ENCODE results near the gene THOC6. TPM values are rescaled to one million over a fixed set of nuclear protein-coding genes. Genes with fewer than 3 reads are reported as not detected.

Gene THOC6
- total RNA-seq, 1 donor from 2014 or later, result 31.4 TPM

GRCh38 chr16:3017794-3018506 is 5.9 kb upstream of the THOC6 start, which contains the start of gene CLDN6:
Gene CLDN6, minus strand, starts transcription at chr16:3018183. Its CDS starts 2,162 bp downstream, at chr16:3016021.
- no peak within 1 kb of the TSS for H3K27ac ChIP-seq
- peaks cover 35% of the 10 kb centered on the region for H3K4me1 ChIP-seq
- no peaks in the 10 kb centered on the region for H3K9me3 ChIP-seq
- intact Hi-C loops (cut with DNase I), result no loop called here
- no peaks in the 10 kb centered on the region for H3K36me3 ChIP-seq
- peak; percentile 30 for TF ChIP-seq CTCF (IDR thresholded peaks at IDR 0.05)
- no peak for DNase-seq
- ATAC-seq, result no peak
- H3K27me3 ChIP-seq, result peaks cover 19% of the 10 kb centered on the region
- H3K4me3 ChIP-seq, result no peak within 1 kb of the TSS

GRCh38 chr16:3019594-3020246 is 4.1 kb upstream of the THOC6 start:
- no peak for TF ChIP-seq CTCF (IDR thresholded peaks at IDR 0.05)
- intact Hi-C loops (cut with DNase I), result no loop called here
- no peak for ATAC-seq
- DNase-seq, result no peak
- H3K4me3 ChIP-seq, result peak overlapping the region; percentile 68
- H3K9me3 ChIP-seq, result no peaks in the 10 kb centered on the region
- peaks cover 12% of the 10 kb centered on the region for H3K27me3 ChIP-seq
- H3K36me3 ChIP-seq, result no peaks in the 10 kb centered on the region
- H3K27ac ChIP-seq, result no peak overlapping the region
- peaks cover 45% of the 10 kb centered on the region for H3K4me1 ChIP-seq

GRCh38 chr16:3020247-3020603 is 3.6 kb upstream of the THOC6 start, which contains the start of gene TNFRSF12A:
Gene TNFRSF12A, plus strand, starts transcription at chr16:3020368. Its CDS starts 30 bp downstream, at chr16:3020398.
- intact Hi-C loops (cut with DNase I), result no loop called here
- peaks cover 49% of the 10 kb centered on the region for H3K4me1 ChIP-seq

GRCh38 chr16:3020604-3021448 is 3.0 kb upstream of the THOC6 start:
- Histone ChIP-seq H3K4me3 (peak overlapping the region; percentile 68), H3K27ac (peak overlapping the region; percentile 91), H3K9me3 (no peaks in the 10 kb centered on the region), H3K36me3 (no peaks in the 10 kb centered on the region), H3K4me1 (peaks cover 49% of the 10 kb centered on the region), H3K27me3 (peaks cover 12% of the 10 kb centered on the region)
- ATAC-seq (peak; percentile 64), DNase-seq (peak; percentile 94)
- no peak for TF ChIP-seq CTCF (IDR thresholded peaks at IDR 0.05)
- intact Hi-C loops (cut with DNase I), result no loop called here

More at GRCh38 chr16:3020247-3020603, 3.6 kb upstream of the THOC6 start, which contains the start of gene TNFRSF12A:
- Histone ChIP-seq H3K27me3 (peaks cover 12% of the 10 kb centered on the region), H3K4me3 (peak within 1 kb of the TSS; percentile 68), H3K27ac (peak within 1 kb of the TSS; percentile 91), H3K9me3 (no peaks in the 10 kb centered on the region), H3K36me3 (no peaks in the 10 kb centered on the region)
- TF ChIP-seq CTCF (IDR thresholded peaks at IDR 0.05), result no peak
- DNase-seq (peak; percentile 91), ATAC-seq (peak; percentile 63)

GRCh38 chr16:3021449-3022207 is 2.2 kb upstream of the THOC6 start:
- DNase-seq (peak; percentile 93), ATAC-seq (peak; percentile 59)
- peaks cover 7% of the 10 kb centered on the region for H3K36me3 ChIP-seq
- H3K4me3 ChIP-seq, result peak overlapping the region; percentile 68
- H3K9me3 ChIP-seq, result no peaks in the 10 kb centered on the region
- H3K27ac ChIP-seq, result peak overlapping the region; percentile 91
- peaks cover 49% of the 10 kb centered on the region for H3K4me1 ChIP-seq
- TF ChIP-seq CTCF (IDR thresholded peaks at IDR 0.05), result peak; percentile 32
- H3K27me3 ChIP-seq, result peaks cover 12% of the 10 kb centered on the region
- intact Hi-C loops (cut with DNase I), result no loop called here

Measured in upper lobe of right lung (tissue), 1 donor.